ENCODE results near the gene KBTBD12.
"Not testable (repeated sequence)": the region's sequence is repeated elsewhere in the genome, so short reads cannot be mapped to it uniquely, and the experiment has no call there.

KBTBD12 gene

GRCh38 chr3:127889976-127890650 lies 24.9 kb upstream of the KBTBD12 start:
- peaks cover 8% of the 10 kb centered on the region; the same call in 1 of the 2 replicates for H3K9me3 ChIP-seq (ENCODE audit: control insufficient read depth, insufficient read depth, low read length)
- no peak overlapping the region for H3K9ac ChIP-seq (ENCODE audit: low read depth, low read length)
- no peaks in the 10 kb centered on the region for H3K4me1 ChIP-seq (ENCODE audit: insufficient read depth, low read length)
- H3K36me3 ChIP-seq (ENCODE audit: insufficient read depth, low read length), result no peaks in the 10 kb centered on the region

GRCh38 chr3:127890651-127891290 lies 24.3 kb upstream of the KBTBD12 start:
- H3K4me1 ChIP-seq (ENCODE audit: insufficient read depth, low read length); H3K9me3 ChIP-seq (ENCODE audit: control insufficient read depth, insufficient read depth, low read length); H3K9ac ChIP-seq (ENCODE audit: low read depth, low read length); H3K36me3 ChIP-seq (ENCODE audit: insufficient read depth, low read length): not testable (repeated sequence)

GRCh38 chr3:127894481-127894880 lies 20.6 kb upstream of the KBTBD12 start:
- Histone ChIP-seq H3K36me3 (ENCODE audit: insufficient read depth, low read length) (no peaks in the 10 kb centered on the region), H3K9me3 (ENCODE audit: control insufficient read depth, insufficient read depth, low read length) (peaks cover 8% of the 10 kb centered on the region; the same call in 1 of the 2 replicates), H3K9ac (ENCODE audit: low read depth, low read length) (no peak overlapping the region), H3K4me1 (ENCODE audit: insufficient read depth, low read length) (no peaks in the 10 kb centered on the region)

GRCh38 chr3:127899200-127899599 lies 15.8 kb upstream of the KBTBD12 start:
- Histone ChIP-seq H3K9me3 (ENCODE audit: control insufficient read depth, insufficient read depth, low read length) (no peaks in the 10 kb centered on the region), H3K36me3 (ENCODE audit: insufficient read depth, low read length) (no peaks in the 10 kb centered on the region), H3K4me1 (ENCODE audit: insufficient read depth, low read length) (no peaks in the 10 kb centered on the region), H3K9ac (ENCODE audit: low read depth, low read length) (no peak overlapping the region)

- H3K36me3 ChIP-seq (ENCODE audit: insufficient read depth, low read length), result no peaks in the 10 kb centered on the region
- no peaks in the 10 kb centered on the region for H3K4me1 ChIP-seq (ENCODE audit: insufficient read depth, low read length)
- no peaks in the 10 kb centered on the region for H3K9me3 ChIP-seq (ENCODE audit: control insufficient read depth, insufficient read depth, low read length)
- no peak overlapping the region for H3K9ac ChIP-seq (ENCODE audit: low read depth, low read length)
These were observed 15.3 kb upstream of the KBTBD12 start for GRCh38 chr3:127899766-127900165.

GRCh38 chr3:127900536-127900935 lies 14.5 kb upstream of the KBTBD12 start:
- no peaks in the 10 kb centered on the region for H3K9me3 ChIP-seq (ENCODE audit: control insufficient read depth, insufficient read depth, low read length)
- no peaks in the 10 kb centered on the region for H3K4me1 ChIP-seq (ENCODE audit: insufficient read depth, low read length)
- H3K9ac ChIP-seq (ENCODE audit: low read depth, low read length), result no peak overlapping the region
- H3K36me3 ChIP-seq (ENCODE audit: insufficient read depth, low read length), result no peaks in the 10 kb centered on the region

GRCh38 chr3:127902486-127902885 lies 12.5 kb upstream of the KBTBD12 start:
- H3K9ac ChIP-seq (ENCODE audit: low read depth, low read length), result no peak overlapping the region
- no peaks in the 10 kb centered on the region for H3K9me3 ChIP-seq (ENCODE audit: control insufficient read depth, insufficient read depth, low read length)
- no peaks in the 10 kb centered on the region for H3K36me3 ChIP-seq (ENCODE audit: insufficient read depth, low read length)
- no peaks in the 10 kb centered on the region for H3K4me1 ChIP-seq (ENCODE audit: insufficient read depth, low read length)

GRCh38 chr3:127903611-127904375 lies 11.2 kb upstream of the KBTBD12 start:
- Histone ChIP-seq H3K9ac (ENCODE audit: low read depth, low read length) (no peak overlapping the region), H3K9me3 (ENCODE audit: control insufficient read depth, insufficient read depth, low read length) (no peaks in the 10 kb centered on the region), H3K36me3 (ENCODE audit: insufficient read depth, low read length) (no peaks in the 10 kb centered on the region), H3K4me1 (ENCODE audit: insufficient read depth, low read length) (no peaks in the 10 kb centered on the region)

GRCh38 chr3:127905556-127905955 lies 9.5 kb upstream of the KBTBD12 start:
- no peaks in the 10 kb centered on the region for H3K36me3 ChIP-seq (ENCODE audit: insufficient read depth, low read length)
- H3K9ac ChIP-seq (ENCODE audit: low read depth, low read length), result no peak overlapping the region
- H3K9me3 ChIP-seq (ENCODE audit: control insufficient read depth, insufficient read depth, low read length), result no peaks in the 10 kb centered on the region
- no peaks in the 10 kb centered on the region for H3K4me1 ChIP-seq (ENCODE audit: insufficient read depth, low read length)

- not testable (repeated sequence) for H3K9me3 ChIP-seq (ENCODE audit: control insufficient read depth, insufficient read depth, low read length); H3K4me1 ChIP-seq (ENCODE audit: insufficient read depth, low read length); H3K9ac ChIP-seq (ENCODE audit: low read depth, low read length); H3K36me3 ChIP-seq (ENCODE audit: insufficient read depth, low read length)
These were observed 8.4 kb upstream of the KBTBD12 start for GRCh38 chr3:127906653-127907052.

GRCh38 chr3:127908202-127908601 lies 6.8 kb upstream of the KBTBD12 start:
- Histone ChIP-seq H3K9me3 (ENCODE audit: control insufficient read depth, insufficient read depth, low read length) (no peaks in the 10 kb centered on the region), H3K9ac (ENCODE audit: low read depth, low read length) (no peak overlapping the region)

GRCh38 chr3:127908951-127909350 lies 6.1 kb upstream of the KBTBD12 start:
- H3K36me3 ChIP-seq (ENCODE audit: insufficient read depth, low read length), result no peaks in the 10 kb centered on the region
- no peaks in the 10 kb centered on the region for H3K4me1 ChIP-seq (ENCODE audit: insufficient read depth, low read length)
- no peaks in the 10 kb centered on the region for H3K9me3 ChIP-seq (ENCODE audit: control insufficient read depth, insufficient read depth, low read length)
- H3K9ac ChIP-seq (ENCODE audit: low read depth, low read length), result no peak overlapping the region

More at GRCh38 chr3:127908202-127908601, 6.8 kb upstream of the KBTBD12 start:
- no peaks in the 10 kb centered on the region for H3K4me1 ChIP-seq (ENCODE audit: insufficient read depth, low read length)
- no peaks in the 10 kb centered on the region for H3K36me3 ChIP-seq (ENCODE audit: insufficient read depth, low read length)

- H3K4me1 ChIP-seq (ENCODE audit: insufficient read depth, low read length), result no peaks in the 10 kb centered on the region
- H3K36me3 ChIP-seq (ENCODE audit: insufficient read depth, low read length), result no peaks in the 10 kb centered on the region
- no peak overlapping the region for H3K9ac ChIP-seq (ENCODE audit: low read depth, low read length)
- no peaks in the 10 kb centered on the region for H3K9me3 ChIP-seq (ENCODE audit: control insufficient read depth, insufficient read depth, low read length)
These were observed 5.4 kb upstream of the KBTBD12 start for GRCh38 chr3:127909646-127910045.

- H3K9ac ChIP-seq (ENCODE audit: low read depth, low read length), result no peak overlapping the region
- no peaks in the 10 kb centered on the region for H3K4me1 ChIP-seq (ENCODE audit: insufficient read depth, low read length)
- H3K9me3 ChIP-seq (ENCODE audit: control insufficient read depth, insufficient read depth, low read length), result no peaks in the 10 kb centered on the region
- H3K36me3 ChIP-seq (ENCODE audit: insufficient read depth, low read length), result no peaks in the 10 kb centered on the region
These were observed 3.6 kb upstream of the KBTBD12 start for GRCh38 chr3:127911421-127911931.

- not testable (repeated sequence) for H3K4me1 ChIP-seq (ENCODE audit: insufficient read depth, low read length); H3K9ac ChIP-seq (ENCODE audit: low read depth, low read length); H3K36me3 ChIP-seq (ENCODE audit: insufficient read depth, low read length); H3K9me3 ChIP-seq (ENCODE audit: control insufficient read depth, insufficient read depth, low read length)
These were observed 1.2 kb upstream of the KBTBD12 start for GRCh38 chr3:127913841-127914240.
